Activated T-helper 1 cell treated with anti-CD3 and anti-CD28 coated beads, Interleukin-2, amount 50 U/mL, for 16 hours (primary cell): ENCODE measurements around the gene GPR68.
"Not testable (repeated sequence)": the region's sequence is repeated elsewhere in the genome, so short reads cannot be mapped to it uniquely, and the experiment has no call there.

Experiments used
- DNase-seq, 2 donors: peaks; one replicate each; pipeline ENCODE4 v3.0.0-alpha.2; 2020; ENCODE audit warnings: low read depth in 1 of 2, low spot score in 1 of 2

The GPR68 gene

GRCh38 chr14:91273273-91273884, 28.9 kb upstream of the GPR68 start:
- no peak for DNase-seq

GRCh38 chr14:91272341-91273272, 28.1 kb upstream of the GPR68 start:
- no peak for DNase-seq

GRCh38 chr14:91271639-91272038, 27.1 kb upstream of the GPR68 start:
- no peak for DNase-seq

DNA sequence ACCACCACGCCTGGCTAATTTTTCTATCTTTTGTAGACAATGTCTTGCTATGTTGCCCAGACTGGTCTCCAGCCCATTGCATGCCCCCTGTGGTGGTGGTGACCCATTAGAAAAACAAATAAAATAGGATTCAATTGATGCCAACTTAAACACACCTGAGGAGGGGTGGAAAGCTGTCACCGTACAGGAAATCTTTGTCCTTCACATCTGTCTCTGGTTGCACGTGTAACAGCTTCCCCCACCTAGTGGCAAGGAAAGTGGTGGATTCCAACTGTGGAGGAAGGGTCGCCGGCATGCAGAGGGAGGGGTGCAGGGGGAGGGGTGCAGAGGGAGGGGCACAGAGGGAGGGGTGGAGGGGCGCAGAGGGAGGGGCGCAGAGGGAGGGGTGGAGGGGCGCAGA, 26.1 kb upstream of the GPR68 start:
- no peak for DNase-seq

- no peak for DNase-seq
Measured at GRCh38 chr14:91270188-91270587, 25.7 kb upstream of the GPR68 start.

- DNase-seq = no peak
Measured at GRCh38 chr14:91269076-91269991, 24.8 kb upstream of the GPR68 start.

GRCh38 chr14:91267965-91268437, 23.5 kb upstream of the GPR68 start:
- no peak for DNase-seq

DNA sequence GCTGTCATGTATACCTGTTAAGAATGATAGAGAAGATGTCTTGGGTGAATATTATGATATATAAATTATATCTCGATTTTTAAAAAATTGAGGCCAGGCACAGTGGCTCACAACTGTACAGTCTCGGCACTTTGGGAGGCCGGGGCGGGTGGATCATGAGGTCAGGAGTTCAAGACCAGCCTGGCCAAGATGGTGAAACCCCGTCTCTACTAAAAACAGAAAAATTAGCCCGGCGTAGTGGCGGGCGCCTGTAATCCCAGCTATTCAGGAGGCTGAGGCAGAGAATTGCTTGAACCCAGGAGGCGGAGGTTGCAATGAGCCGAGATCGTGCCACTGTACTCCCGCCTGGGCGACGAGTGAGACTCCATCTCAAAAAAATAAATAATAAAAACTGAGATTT, 21.8 kb upstream of the GPR68 start:
- DNase-seq = not testable (repeated sequence)

GRCh38 chr14:91265404-91265803, 20.9 kb upstream of the GPR68 start:
- no peak for DNase-seq

DNA sequence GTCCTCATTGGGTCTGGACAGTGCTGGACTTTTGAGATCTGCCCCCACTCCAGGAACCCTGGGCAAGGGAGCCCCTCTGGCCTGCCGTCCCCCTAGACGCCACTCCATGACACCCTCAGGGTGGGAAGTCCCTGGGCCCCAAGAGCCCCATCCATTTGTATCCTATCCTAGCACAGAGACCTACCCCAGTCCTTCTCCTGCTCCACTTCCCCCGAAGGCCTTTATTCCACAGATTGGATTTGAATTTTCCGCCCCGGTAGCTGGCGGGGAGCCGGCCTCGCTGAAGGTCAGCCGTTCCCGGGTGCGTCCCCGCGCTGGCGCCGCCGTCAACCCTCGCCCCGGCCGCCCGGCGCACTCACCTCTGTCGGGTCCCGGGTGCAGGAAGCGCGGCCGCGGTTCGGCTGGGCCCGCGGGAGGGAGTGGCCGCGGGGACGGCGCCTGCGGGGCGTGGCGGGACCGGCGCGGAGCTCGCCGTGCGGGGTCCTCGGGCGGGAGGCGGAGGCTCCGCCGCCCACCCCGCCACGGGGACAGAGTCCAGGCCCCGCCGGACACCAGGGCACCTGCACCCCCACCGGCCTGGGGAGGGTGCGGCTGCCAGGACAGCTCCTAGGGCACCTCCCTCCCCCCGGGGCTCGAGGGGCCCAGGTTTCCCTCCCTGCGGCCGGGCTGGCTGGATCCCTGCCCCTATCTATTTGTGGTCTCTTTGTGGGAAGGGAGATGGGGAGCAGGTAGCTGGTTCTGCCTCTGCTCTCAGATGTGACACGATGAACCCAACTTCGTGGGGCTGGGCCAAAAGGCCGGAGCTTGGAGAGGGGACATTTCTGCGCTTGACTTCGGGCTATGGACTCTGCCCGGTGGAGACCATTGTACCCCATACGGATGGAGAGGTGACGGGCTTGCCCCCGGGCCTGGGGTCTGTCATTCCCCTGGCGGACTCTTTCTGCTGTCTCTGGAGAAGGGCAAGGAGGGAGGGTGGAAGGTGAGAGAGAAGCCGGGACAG, 19.9 kb upstream of the GPR68 start:
- no peak for DNase-seq

DNA sequence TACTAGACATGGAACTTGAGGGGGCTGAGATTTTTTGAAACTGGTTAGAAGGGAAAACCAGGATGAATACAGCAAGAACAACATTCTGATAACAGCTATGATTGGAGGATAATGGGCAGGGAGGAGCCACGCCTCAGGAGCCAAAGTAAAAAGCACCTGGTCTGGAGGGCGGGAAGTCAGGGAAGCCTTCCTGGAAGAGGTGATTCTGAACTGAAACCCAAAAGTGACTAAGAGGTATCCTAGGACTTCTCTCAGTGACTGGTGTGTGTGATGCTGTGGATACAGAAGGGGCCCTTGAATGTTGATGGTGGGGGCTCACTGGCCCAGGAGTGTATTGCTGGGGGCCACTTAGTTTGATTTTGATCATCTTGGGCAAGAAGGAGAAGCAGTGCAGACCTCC, 18.8 kb upstream of the GPR68 start:
- no peak for DNase-seq

- no peak for DNase-seq
Measured at GRCh38 chr14:91261986-91262549, 17.6 kb upstream of the GPR68 start.

DNA sequence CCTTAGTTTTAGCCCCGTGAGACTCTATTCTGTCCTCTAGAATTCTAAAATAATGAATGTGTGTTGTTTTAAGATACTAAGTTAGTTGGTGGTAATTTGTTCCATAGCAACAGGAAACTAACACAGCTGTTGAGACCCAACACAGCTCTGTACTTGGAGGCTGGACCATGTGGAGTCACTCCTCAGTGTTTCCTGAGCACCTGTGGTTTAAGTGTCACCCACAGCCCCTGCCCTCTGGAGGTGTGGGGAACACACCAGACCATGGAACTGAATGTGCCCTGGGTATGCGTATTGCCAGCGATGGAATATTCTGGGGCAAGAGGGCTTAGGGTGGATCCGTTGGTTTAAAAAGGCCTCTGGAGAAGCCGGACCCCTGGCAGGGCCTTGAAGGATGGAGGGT, 16.6 kb upstream of the GPR68 start:
- DNase-seq = no peak

GRCh38 chr14:91258876-91259275, 14.4 kb upstream of the GPR68 start:
- DNase-seq = no peak

GRCh38 chr14:91258011-91258618, 13.6 kb upstream of the GPR68 start:
- DNase-seq = no peak

DNA sequence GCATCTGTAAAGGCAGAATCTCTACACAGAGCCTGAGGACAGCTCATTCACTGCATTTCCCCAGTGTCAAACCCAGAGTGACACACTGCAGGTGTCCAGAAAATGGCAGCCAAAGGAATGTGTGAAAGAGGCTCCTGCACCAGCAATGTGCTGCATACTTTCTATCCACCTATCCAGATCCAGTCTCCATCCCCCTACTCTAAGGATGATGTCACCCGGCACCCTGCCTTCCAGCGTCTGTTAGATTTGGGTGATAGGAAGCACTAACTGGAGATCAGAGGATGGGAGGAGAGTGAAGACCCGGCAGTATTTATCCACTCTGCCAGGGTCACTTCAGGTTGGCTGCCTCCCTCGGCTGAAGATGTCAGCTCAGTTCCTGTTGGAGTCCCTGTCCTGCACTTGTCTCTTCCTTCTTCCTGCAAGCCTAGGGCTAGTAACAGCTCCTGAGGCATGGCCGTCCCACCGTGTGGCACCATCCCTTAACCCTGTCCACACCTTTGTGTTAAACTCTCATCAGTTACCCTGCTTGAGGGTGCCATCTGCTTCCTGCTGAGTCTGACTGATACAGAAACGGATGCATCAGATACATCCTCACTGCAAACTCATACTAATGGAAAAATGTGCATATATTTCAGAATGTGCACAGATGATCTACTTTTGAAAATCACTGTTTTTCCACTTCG, 13.0 kb upstream of the GPR68 start:
- no peak for DNase-seq

- no peak for DNase-seq
Measured at GRCh38 chr14:91256661-91257060, 12.2 kb upstream of the GPR68 start.

DNA sequence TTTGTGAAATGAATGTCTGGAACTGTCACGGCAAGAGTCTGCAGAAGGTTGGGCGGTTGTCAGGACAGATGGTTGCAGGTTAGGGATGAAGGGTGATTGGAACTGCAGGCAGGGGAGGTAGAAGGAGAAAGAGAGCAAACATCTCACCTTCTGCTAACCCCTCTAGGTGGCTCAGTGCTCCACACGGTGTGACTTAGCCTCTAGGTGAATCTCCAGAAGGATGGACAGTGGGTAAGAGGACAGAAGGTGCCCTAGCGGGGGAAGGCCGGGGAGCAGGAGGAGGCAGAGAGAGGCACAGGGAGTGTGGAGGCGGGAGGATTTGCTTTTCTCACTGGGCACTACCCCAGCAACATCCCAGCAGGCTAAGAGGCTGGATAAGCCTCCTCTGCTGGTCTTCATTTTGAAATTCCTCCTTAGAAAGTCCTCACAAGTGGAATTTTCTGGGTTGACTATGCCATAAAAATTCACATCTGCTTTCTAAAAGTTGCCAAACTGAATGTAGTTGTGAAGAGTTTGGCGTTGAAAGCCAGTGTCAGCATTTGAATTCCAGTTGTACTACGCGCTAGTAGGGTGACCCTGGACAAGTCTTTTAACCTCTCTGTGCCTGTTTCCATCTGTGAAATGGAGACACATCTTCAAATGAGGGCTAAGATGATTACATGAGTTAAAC, 10.7 kb upstream of the GPR68 start:
- no peak for DNase-seq
